Neural progenitor cell (in vitro differentiated cells): ENCODE results near the gene SMARCB1. TPM values are rescaled to one million over a fixed set of nuclear protein-coding genes. Genes with fewer than 3 reads are reported as not detected.

ENCODE experiments used
- DNase-seq: peaks from one replicate; pipeline ENCODE4 v3.0.0-alpha.2; 2016; ENCODE audit warnings: low spot score
- H2AFZ ChIP-seq: fragments of 200-600 bp; sonication (generic); replicated peaks from 2 replicates; pipeline ENCODE4 v1.6.1; 2016; ENCODE audit warnings: antibody characterized with exemption
- H3F3A ChIP-seq: fragments of 200-600 bp; sonication (generic); 2 replicates; pipeline ENCODE4 v1.6.1; 2016; ENCODE audit warnings: antibody characterized with exemption, low read depth
- H3K27ac ChIP-seq: fragments of 200-600 bp; sonication (generic); 2 replicates; pipeline ENCODE4 v1.5.1; 2016; ENCODE audit warnings: mild to moderate bottlenecking
- H3K27me3 ChIP-seq: fragments of 200-600 bp; sonication (generic); 2 replicates; pipeline ENCODE4 v1.6.1; 2016; ENCODE audit warnings: mild to moderate bottlenecking, moderate library complexity
- H3K36me3 ChIP-seq: fragments of 200-600 bp; sonication (generic); 2 replicates; pipeline ENCODE4 v1.5.1; 2016
- H3K4me1 ChIP-seq: fragments of 200-600 bp; sonication (generic); 2 replicates; pipeline ENCODE4 v1.6.1; 2016; ENCODE audit warnings: mixed run types
- H3K4me2 ChIP-seq: fragments of 200-600 bp; sonication (generic); 2 replicates; pipeline ENCODE4 v1.6.1; 2016
- H3K4me3 ChIP-seq: fragments of 200-600 bp; sonication (generic); 2 replicates; pipeline ENCODE4 v1.5.1; 2016
- H3K79me2 ChIP-seq: fragments of 200-600 bp; sonication (generic); 2 replicates; pipeline ENCODE4 v1.6.1; 2016; ENCODE audit warnings: low read depth
- H3K9ac ChIP-seq: fragments of 200-600 bp; sonication (generic); 2 replicates; pipeline ENCODE4 v1.6.1; 2016
- H3K9me3 ChIP-seq: fragments of 200-600 bp; sonication (generic); 2 replicates; pipeline ENCODE4 v1.5.1; 2016; ENCODE audit warnings: low read depth
- H4K20me1 ChIP-seq: fragments of 200-600 bp; sonication (generic); 2 replicates; pipeline ENCODE4 v1.6.1; 2016; ENCODE audit warnings: low read depth
- H3K27ac Mint-ChIP-seq: 3 replicates; pipeline ENCODE4 v1.8.0; 2021; ENCODE audit warnings: mixed read lengths
- H3K27me3 Mint-ChIP-seq: 2 replicates; pipeline ENCODE4 v1.8.0; 2022; ENCODE audit warnings: low read depth, mild to moderate bottlenecking, inconsistent platforms, moderate library complexity, mixed read lengths; ENCODE audit not compliant: insufficient read depth
- H3K36me3 Mint-ChIP-seq: 3 replicates; pipeline ENCODE4 v1.8.0; 2021; ENCODE audit warnings: mixed read lengths
- H3K4me1 Mint-ChIP-seq: 3 replicates; pipeline ENCODE4 v1.8.0; 2021; ENCODE audit warnings: mixed read lengths
- H3K4me3 Mint-ChIP-seq: 3 replicates; pipeline ENCODE4 v1.8.0; 2021; ENCODE audit warnings: mild to moderate bottlenecking, moderate library complexity, mixed read lengths
- H3K9me3 Mint-ChIP-seq: 3 replicates; pipeline ENCODE4 v1.8.0; 2020; ENCODE audit warnings: mixed read lengths
- CTCF ChIP-seq: fragments of 200-600 bp; sonication (generic); IDR thresholded peaks from 2 replicates; pipeline ENCODE4 v1.5.1; 2017; ENCODE audit warnings: antibody characterized with exemption, mild to moderate bottlenecking
- EZH2 ChIP-seq: fragments of 200-600 bp; sonication (generic); IDR thresholded peaks from 2 replicates; pipeline ENCODE4 v1.6.1; 2017; ENCODE audit warnings: antibody characterized with exemption, mild to moderate bottlenecking, moderate library complexity
- EZH2phosphoT487 ChIP-seq: fragments of 200-600 bp; sonication (generic); IDR thresholded peaks from 2 replicates; pipeline ENCODE4 v1.6.1; 2017; ENCODE audit warnings: antibody characterized with exemption
- total RNA-seq: library from RNA; depleted of rRNA; stranded (reverse); fragments of >200 nt; gene quantifications from 2 replicates; pipeline ENCODE4 v1.2.3, GENCODE V29; 2015; ENCODE audit warnings: low replicate concordance

Gene SMARCB1
- total RNA-seq, 1 donor from 2014 or later, result 151 TPM

- TF ChIP-seq CTCF (no peak), EZH2 (no peak), EZH2phosphoT487 (no peak)
- no peak overlapping the region for H3K27ac ChIP-seq
- Mint-ChIP-seq H3K27ac (no peak overlapping the region), H3K4me1 (peaks cover 21% of the 10 kb centered on the region), H3K36me3 (peaks cover 23% of the 10 kb centered on the region), H3K4me3 (no peak overlapping the region), H3K27me3 (peaks cover 6% of the 10 kb centered on the region), H3K9me3 (no peaks in the 10 kb centered on the region)
- H3F3A ChIP-seq, result peaks cover 18% of the 10 kb centered on the region
- DNase-seq, result no peak
- no peak overlapping the region for H2AFZ ChIP-seq
- peaks cover 11% of the 10 kb centered on the region for H3K4me1 ChIP-seq
- no peaks in the 10 kb centered on the region for H3K9me3 ChIP-seq
- no peak overlapping the region for H3K4me2 ChIP-seq
- no peak overlapping the region for H3K4me3 ChIP-seq
- no peak overlapping the region for H3K9ac ChIP-seq
- peaks cover 52% of the 10 kb centered on the region for H4K20me1 ChIP-seq
- no peaks in the 10 kb centered on the region for H3K36me3 ChIP-seq
- H3K79me2 ChIP-seq, result peaks cover 12% of the 10 kb centered on the region
- H3K27me3 ChIP-seq, result no peaks in the 10 kb centered on the region
Measured at GRCh38 chr22:23833911-23834317, 47.1 kb downstream of the SMARCB1 start.

GRCh38 chr22:23834406-23834792 is 47.6 kb downstream of the SMARCB1 start:
- Mint-ChIP-seq H3K27ac (no peak overlapping the region), H3K36me3 (peaks cover 19% of the 10 kb centered on the region), H3K9me3 (no peaks in the 10 kb centered on the region), H3K27me3 (peaks cover 6% of the 10 kb centered on the region), H3K4me1 (peaks cover 25% of the 10 kb centered on the region), H3K4me3 (no peak overlapping the region)
- H3K9ac ChIP-seq, result no peak overlapping the region
- H3K4me1 ChIP-seq, result peaks cover 11% of the 10 kb centered on the region
- H2AFZ ChIP-seq, result no peak overlapping the region
- TF ChIP-seq EZH2phosphoT487 (no peak), CTCF (no peak), EZH2 (no peak)
- H3K79me2 ChIP-seq, result peaks cover 12% of the 10 kb centered on the region
- peaks cover 18% of the 10 kb centered on the region for H3F3A ChIP-seq
- no peaks in the 10 kb centered on the region for H3K36me3 ChIP-seq
- H3K27ac ChIP-seq, result no peak overlapping the region
- peaks cover 1% of the 10 kb centered on the region for H3K27me3 ChIP-seq
- no peak for DNase-seq
- H3K4me2 ChIP-seq, result no peak overlapping the region
- H3K9me3 ChIP-seq, result no peaks in the 10 kb centered on the region
- H3K4me3 ChIP-seq, result no peak overlapping the region
- peaks cover 52% of the 10 kb centered on the region for H4K20me1 ChIP-seq

- H3K27ac Mint-ChIP-seq, result no peak overlapping the region
Measured at GRCh38 chr22:23834793-23835483, 48.2 kb downstream of the SMARCB1 start.

More at GRCh38 chr22:23834793-23835483, 48.2 kb downstream of the SMARCB1 start:
- TF ChIP-seq CTCF (no peak), EZH2 (no peak), EZH2phosphoT487 (no peak)
- H4K20me1 ChIP-seq, result peaks cover 52% of the 10 kb centered on the region
- peaks cover 21% of the 10 kb centered on the region for H3F3A ChIP-seq
- DNase-seq, result no peak
- H3K9ac ChIP-seq, result no peak overlapping the region
- H3K9me3 ChIP-seq, result no peaks in the 10 kb centered on the region
- Mint-ChIP-seq H3K4me1 (peaks cover 26% of the 10 kb centered on the region), H3K27me3 (peaks cover 6% of the 10 kb centered on the region), H3K4me3 (no peak overlapping the region), H3K9me3 (no peaks in the 10 kb centered on the region), H3K36me3 (peaks cover 14% of the 10 kb centered on the region)
- no peaks in the 10 kb centered on the region for H3K36me3 ChIP-seq
- no peak overlapping the region for H2AFZ ChIP-seq
- H3K79me2 ChIP-seq, result peaks cover 8% of the 10 kb centered on the region
- peaks cover 11% of the 10 kb centered on the region for H3K4me1 ChIP-seq
- peaks cover 7% of the 10 kb centered on the region for H3K27me3 ChIP-seq
- H3K4me2 ChIP-seq, result no peak overlapping the region
- H3K4me3 ChIP-seq, result no peak overlapping the region
- no peak overlapping the region for H3K27ac ChIP-seq
